ENCODE measurements around the gene MID1.

Gene MID1

DNA sequence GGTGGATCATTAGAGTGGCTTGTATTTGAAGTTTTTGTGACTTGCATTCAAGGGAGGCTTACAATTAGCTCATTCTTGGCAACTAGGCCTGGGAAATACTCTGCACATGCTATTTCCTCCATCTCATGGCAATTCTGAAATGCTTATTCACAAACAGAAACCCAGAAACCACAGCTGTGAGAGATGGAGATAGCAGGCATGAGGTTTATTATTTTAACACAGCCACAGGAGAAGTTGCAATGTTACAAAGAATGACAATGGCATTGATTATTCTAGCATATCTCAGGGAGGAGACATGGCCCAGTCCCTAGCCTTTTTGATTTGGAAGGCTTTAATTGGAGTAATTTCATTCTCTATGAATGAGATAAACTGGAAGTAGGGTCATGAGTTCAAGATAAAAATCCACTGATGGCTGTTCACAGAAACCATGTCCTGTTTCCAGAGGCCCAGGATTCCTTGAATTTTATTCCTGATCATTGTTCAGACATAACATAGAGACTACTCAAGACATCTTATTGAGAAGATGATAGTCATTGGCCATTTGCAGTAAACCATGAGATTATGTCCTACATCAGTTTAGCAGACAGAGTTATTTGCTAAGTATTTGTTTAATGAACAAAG lies 123.9 kb downstream of the MID1 start:
- DNase-seq (ENCODE audit: insufficient read length, low spot score), result no peak
- TF ChIP-seq POU2F2 (IDR thresholded peaks at IDR 0.05; ENCODE audit: low read depth, low read length), result no peak
- TF ChIP-seq POLR2AphosphoS5 (IDR thresholded peaks at IDR 0.05; ENCODE audit: low read depth, low read length), result no peak
- no peak for TF ChIP-seq TAF1 (IDR thresholded peaks at IDR 0.05; ENCODE audit: low read depth, low read length)
- TF ChIP-seq SPI1 (IDR thresholded peaks at IDR 0.05; ENCODE audit: low read depth, low read length), result no peak
- no peak for TF ChIP-seq POLR2A (IDR thresholded peaks at IDR 0.05; ENCODE audit: low read depth, low read length)
- no peak for TF ChIP-seq PAX5 (IDR thresholded peaks at IDR 0.05; ENCODE audit: insufficient read depth, low read length, severe bottlenecking)
- FAIRE-seq, result no peak

DNA sequence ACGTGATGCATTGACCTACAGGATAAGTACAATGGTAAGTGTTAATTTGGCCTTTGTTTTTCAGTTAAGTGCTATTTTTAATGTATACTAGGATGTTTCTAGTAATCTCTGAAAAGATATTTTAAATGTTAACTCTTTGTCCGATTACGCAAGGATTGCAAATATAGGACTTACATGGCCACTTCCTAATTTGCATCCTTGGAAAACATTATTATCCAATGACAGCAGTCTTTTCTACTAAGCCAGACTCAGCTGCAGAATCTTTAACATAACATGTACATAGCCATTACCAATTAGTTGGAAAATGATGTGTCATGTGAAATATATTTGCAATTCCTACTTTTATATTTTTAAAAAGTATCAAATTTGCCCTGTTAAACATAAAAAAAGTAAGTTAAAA lies 124.7 kb downstream of the MID1 start:
- TF ChIP-seq POLR2A (IDR thresholded peaks at IDR 0.05; ENCODE audit: low read depth, low read length), result no peak
- no peak for TF ChIP-seq POLR2AphosphoS5 (IDR thresholded peaks at IDR 0.05; ENCODE audit: low read depth, low read length)
- TF ChIP-seq SPI1 (IDR thresholded peaks at IDR 0.05; ENCODE audit: low read depth, low read length), result no peak
- TF ChIP-seq PAX5 (IDR thresholded peaks at IDR 0.05; ENCODE audit: insufficient read depth, low read length, severe bottlenecking), result no peak
- TF ChIP-seq TAF1 (IDR thresholded peaks at IDR 0.05; ENCODE audit: low read depth, low read length), result no peak
- TF ChIP-seq POU2F2 (IDR thresholded peaks at IDR 0.05; ENCODE audit: low read depth, low read length), result no peak
- no peak for FAIRE-seq
- DNase-seq (ENCODE audit: insufficient read length, low spot score), result no peak

DNA sequence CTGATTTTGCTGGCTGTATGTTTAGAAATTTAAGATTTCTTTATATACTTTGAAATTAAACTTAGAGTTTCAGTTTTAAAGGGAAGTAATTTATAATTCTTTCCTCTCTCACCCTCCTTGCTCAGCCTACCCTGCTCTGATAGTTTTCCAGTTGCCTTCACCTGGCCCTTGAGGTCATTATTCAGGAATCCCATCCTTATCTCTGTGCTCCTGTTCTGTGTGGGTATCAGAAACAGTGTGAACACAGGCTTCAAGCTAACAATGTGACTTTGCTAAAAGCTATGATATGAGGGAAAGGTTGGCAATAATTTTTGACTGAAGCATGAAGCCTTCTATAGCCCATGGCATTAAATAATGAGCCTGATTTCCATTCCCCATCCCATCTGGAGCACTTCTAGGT lies 128.1 kb downstream of the MID1 start:
- no peak for DNase-seq (ENCODE audit: insufficient read length, low spot score)
- TF ChIP-seq SPI1 (IDR thresholded peaks at IDR 0.05; ENCODE audit: low read depth, low read length) (no peak), POLR2AphosphoS5 (IDR thresholded peaks at IDR 0.05; ENCODE audit: low read depth, low read length) (no peak), POU2F2 (IDR thresholded peaks at IDR 0.05; ENCODE audit: low read depth, low read length) (no peak), POLR2A (IDR thresholded peaks at IDR 0.05; ENCODE audit: low read depth, low read length) (no peak), TAF1 (IDR thresholded peaks at IDR 0.05; ENCODE audit: low read depth, low read length) (no peak), PAX5 (IDR thresholded peaks at IDR 0.05; ENCODE audit: insufficient read depth, low read length, severe bottlenecking) (no peak)
- FAIRE-seq, result no peak

DNA sequence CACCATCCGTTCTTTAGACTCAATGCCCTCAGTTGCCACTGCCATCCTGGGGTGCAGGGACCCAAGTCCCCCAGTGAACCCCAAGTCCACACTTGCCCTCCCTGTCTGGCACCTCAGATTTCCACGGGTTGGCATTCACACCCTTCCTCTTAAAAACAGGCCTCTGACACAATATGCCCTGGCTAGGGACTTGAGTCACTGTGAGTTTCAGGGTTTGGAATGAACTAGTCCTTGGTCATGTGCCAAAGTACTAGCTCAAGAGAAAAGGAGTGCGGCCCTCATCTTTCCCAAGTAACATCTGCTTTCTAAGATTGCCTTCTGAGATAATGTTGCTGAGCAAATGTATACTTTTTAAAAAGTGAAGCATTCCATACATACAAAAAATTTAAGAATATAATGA lies 134.0 kb downstream of the MID1 start:
- TF ChIP-seq TAF1 (IDR thresholded peaks at IDR 0.05; ENCODE audit: low read depth, low read length) (no peak), POLR2A (IDR thresholded peaks at IDR 0.05; ENCODE audit: low read depth, low read length) (no peak), SPI1 (IDR thresholded peaks at IDR 0.05; ENCODE audit: low read depth, low read length) (no peak), POLR2AphosphoS5 (IDR thresholded peaks at IDR 0.05; ENCODE audit: low read depth, low read length) (no peak), POU2F2 (IDR thresholded peaks at IDR 0.05; ENCODE audit: low read depth, low read length) (no peak), PAX5 (IDR thresholded peaks at IDR 0.05; ENCODE audit: insufficient read depth, low read length, severe bottlenecking) (no peak)
- FAIRE-seq (no peak), DNase-seq (ENCODE audit: insufficient read length, low spot score) (no peak)

DNA sequence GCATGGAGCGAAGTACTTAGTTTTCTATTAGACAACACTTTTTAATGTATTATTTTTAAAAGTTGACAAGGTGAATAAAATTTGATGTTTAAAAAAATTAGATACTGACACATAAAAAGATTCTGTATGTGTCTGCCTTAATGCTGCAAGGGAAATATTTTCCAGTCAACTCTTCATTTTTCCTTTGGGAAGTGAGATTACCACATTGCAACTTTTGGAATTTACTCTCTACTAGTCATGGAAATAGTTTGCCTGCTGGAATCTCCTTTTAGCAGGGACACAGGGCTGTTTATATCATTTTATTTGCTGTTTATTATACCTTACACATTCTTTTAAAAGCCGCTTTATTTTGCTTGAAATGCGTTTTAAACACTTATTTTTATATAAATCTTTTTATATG lies 135.1 kb downstream of the MID1 start:
- no peak for TF ChIP-seq POLR2A (IDR thresholded peaks at IDR 0.05; ENCODE audit: low read depth, low read length)
- TF ChIP-seq POU2F2 (IDR thresholded peaks at IDR 0.05; ENCODE audit: low read depth, low read length), result no peak
- no peak for TF ChIP-seq PAX5 (IDR thresholded peaks at IDR 0.05; ENCODE audit: insufficient read depth, low read length, severe bottlenecking)
- TF ChIP-seq SPI1 (IDR thresholded peaks at IDR 0.05; ENCODE audit: low read depth, low read length), result no peak
- TF ChIP-seq TAF1 (IDR thresholded peaks at IDR 0.05; ENCODE audit: low read depth, low read length), result no peak
- no peak for TF ChIP-seq POLR2AphosphoS5 (IDR thresholded peaks at IDR 0.05; ENCODE audit: low read depth, low read length)
- DNase-seq (ENCODE audit: insufficient read length, low spot score) (no peak), FAIRE-seq (no peak)

DNA sequence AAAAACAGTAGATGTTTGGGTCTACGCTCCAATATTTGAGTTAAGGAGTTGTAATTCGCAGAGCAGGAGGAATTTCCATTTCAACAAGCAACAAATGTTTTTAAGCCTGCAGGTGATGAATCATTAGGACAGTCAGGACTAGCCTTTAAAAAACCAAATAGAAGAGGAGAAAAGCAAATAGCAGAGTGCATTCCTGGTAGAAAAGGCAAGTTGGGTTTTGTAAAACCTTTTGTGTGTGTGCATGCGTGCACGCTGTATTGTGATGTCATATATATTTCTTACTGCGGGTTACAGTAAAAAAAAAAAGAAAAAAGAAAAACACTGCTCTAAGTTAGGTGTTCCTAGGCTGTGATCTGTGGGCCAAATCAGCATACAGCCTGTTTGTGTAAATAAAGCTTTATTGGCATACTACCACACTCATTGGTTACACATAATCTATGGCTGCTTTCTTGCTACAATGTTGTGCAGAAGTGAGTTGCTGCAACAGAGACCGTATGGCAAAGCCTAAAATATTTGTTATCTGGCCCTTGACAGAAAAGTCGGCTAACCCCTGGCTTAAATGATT lies 135.6 kb downstream of the MID1 start:
- no peak for DNase-seq (ENCODE audit: insufficient read length, low spot score)
- TF ChIP-seq POU2F2 (IDR thresholded peaks at IDR 0.05; ENCODE audit: low read depth, low read length) (no peak), POLR2A (IDR thresholded peaks at IDR 0.05; ENCODE audit: low read depth, low read length) (no peak), SPI1 (IDR thresholded peaks at IDR 0.05; ENCODE audit: low read depth, low read length) (no peak), POLR2AphosphoS5 (IDR thresholded peaks at IDR 0.05; ENCODE audit: low read depth, low read length) (no peak), TAF1 (IDR thresholded peaks at IDR 0.05; ENCODE audit: low read depth, low read length) (no peak), PAX5 (IDR thresholded peaks at IDR 0.05; ENCODE audit: insufficient read depth, low read length, severe bottlenecking) (no peak)
- FAIRE-seq, result no peak

DNA sequence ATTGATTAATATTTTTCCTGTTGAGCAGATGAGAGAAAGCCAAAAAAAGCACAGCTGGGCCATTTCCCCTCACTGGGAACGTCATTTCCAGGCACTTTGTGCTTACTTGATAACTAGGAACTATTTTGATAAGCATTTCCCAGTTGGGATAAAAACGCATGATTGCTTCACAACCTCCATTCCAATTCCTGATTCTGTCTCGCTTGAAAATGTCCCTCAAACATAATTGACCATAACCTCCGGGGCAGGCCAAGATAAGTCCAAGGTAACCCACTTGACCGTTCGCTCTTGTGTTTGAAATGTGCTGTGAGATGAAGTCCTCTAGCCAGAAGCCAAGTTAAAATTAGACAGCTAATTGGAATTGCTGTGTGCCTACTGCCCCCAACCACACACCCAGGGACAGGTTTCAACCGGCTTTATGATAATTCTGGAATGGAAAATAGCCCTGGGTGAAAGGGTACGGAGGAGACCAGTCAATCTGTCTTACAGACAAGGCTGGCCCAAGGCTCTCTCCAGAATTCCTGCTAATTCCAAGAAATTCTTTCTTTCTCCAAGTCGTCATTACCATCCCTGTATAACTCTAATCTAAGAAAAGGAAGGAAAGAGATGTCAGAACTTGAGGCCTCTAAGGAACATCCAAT lies 137.1 kb downstream of the MID1 start:
- TF ChIP-seq PAX5 (IDR thresholded peaks at IDR 0.05; ENCODE audit: insufficient read depth, low read length, severe bottlenecking) (no peak), POLR2A (IDR thresholded peaks at IDR 0.05; ENCODE audit: low read depth, low read length) (no peak), POU2F2 (IDR thresholded peaks at IDR 0.05; ENCODE audit: low read depth, low read length) (no peak), TAF1 (IDR thresholded peaks at IDR 0.05; ENCODE audit: low read depth, low read length) (no peak), POLR2AphosphoS5 (IDR thresholded peaks at IDR 0.05; ENCODE audit: low read depth, low read length) (no peak), SPI1 (IDR thresholded peaks at IDR 0.05; ENCODE audit: low read depth, low read length) (no peak)
- DNase-seq (ENCODE audit: insufficient read length, low spot score) (no peak), FAIRE-seq (no peak)

DNA sequence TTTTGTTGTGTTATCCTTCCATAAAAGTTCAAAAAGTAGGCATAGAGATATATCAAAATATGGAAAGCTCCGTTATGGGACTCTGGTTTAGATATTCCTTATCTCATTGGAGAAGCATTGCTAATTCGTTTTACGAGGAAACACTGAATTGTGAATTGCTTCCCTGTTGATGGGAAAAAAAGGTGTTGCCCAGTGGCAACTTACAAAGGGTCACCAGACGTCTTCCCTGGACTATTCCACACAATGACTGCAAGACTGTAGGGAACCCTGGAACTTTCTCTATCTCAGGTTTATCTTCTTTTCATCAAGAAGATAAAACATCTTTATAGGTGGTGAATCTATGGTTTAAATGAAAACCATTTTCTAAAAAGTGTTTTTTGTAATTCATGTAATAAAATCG lies 137.7 kb downstream of the MID1 start:
- no peak for TF ChIP-seq TAF1 (IDR thresholded peaks at IDR 0.05; ENCODE audit: low read depth, low read length)
- TF ChIP-seq POLR2A (IDR thresholded peaks at IDR 0.05; ENCODE audit: low read depth, low read length), result no peak
- TF ChIP-seq POU2F2 (IDR thresholded peaks at IDR 0.05; ENCODE audit: low read depth, low read length), result no peak
- no peak for TF ChIP-seq POLR2AphosphoS5 (IDR thresholded peaks at IDR 0.05; ENCODE audit: low read depth, low read length)
- no peak for TF ChIP-seq PAX5 (IDR thresholded peaks at IDR 0.05; ENCODE audit: insufficient read depth, low read length, severe bottlenecking)
- no peak for TF ChIP-seq SPI1 (IDR thresholded peaks at IDR 0.05; ENCODE audit: low read depth, low read length)
- no peak for FAIRE-seq
- DNase-seq (ENCODE audit: insufficient read length, low spot score), result no peak

DNA sequence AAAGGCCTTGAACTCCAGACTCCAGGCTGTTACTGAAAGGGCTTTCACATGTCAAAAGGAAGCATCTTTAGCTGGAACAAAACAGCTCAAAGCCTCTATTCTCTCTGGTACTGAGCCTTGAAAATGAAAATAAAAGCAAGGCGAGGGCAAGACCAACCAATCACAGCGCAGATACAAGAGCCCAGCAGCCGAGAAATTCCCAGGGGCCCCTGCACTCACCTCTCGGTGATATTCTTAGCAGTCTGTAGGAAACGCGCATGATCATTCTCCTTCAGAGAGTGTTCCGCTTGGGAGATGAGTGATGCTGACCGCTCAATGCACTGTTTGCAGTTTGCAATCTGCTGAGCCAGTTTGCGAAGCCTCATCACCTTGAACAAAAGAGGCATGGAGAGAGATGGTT lies 138.1 kb downstream of the MID1 start:
- DNase-seq (ENCODE audit: insufficient read length, low spot score) (no peak), FAIRE-seq (peak; percentile 80)
- TF ChIP-seq POLR2A (IDR thresholded peaks at IDR 0.05; ENCODE audit: low read depth, low read length) (no peak), POLR2AphosphoS5 (IDR thresholded peaks at IDR 0.05; ENCODE audit: low read depth, low read length) (no peak), TAF1 (IDR thresholded peaks at IDR 0.05; ENCODE audit: low read depth, low read length) (no peak), SPI1 (IDR thresholded peaks at IDR 0.05; ENCODE audit: low read depth, low read length) (no peak), POU2F2 (IDR thresholded peaks at IDR 0.05; ENCODE audit: low read depth, low read length) (no peak), PAX5 (IDR thresholded peaks at IDR 0.05; ENCODE audit: insufficient read depth, low read length, severe bottlenecking) (no peak)
